ENCODE data around the gene BEND6. TPM values are rescaled to one million over a fixed set of nuclear protein-coding genes. Genes with fewer than 3 reads are reported as not detected.

The BEND6 gene
- polyA plus RNA-seq, 3 donors = 6.0 to 6.8 (median 6.0) TPM

GRCh38 chr6:56940463-56940862 lies 14.4 kb upstream of the BEND6 start:
- DNase-seq (ENCODE audit: low read depth in 3 of 3, low spot score in 2 of 3) = no peak

- DNase-seq (ENCODE audit: low read depth in 3 of 3, low spot score in 2 of 3) = no peak
Observed at GRCh38 chr6:56940977-56941376, 13.9 kb upstream of the BEND6 start.

GRCh38 chr6:56944661-56945060 lies 10.2 kb upstream of the BEND6 start:
- DNase-seq (ENCODE audit: low read depth in 3 of 3, low spot score in 2 of 3) = no peak

GRCh38 chr6:56946368-56946767 lies 8.5 kb upstream of the BEND6 start:
- DNase-seq (ENCODE audit: low read depth in 3 of 3, low spot score in 2 of 3) = no peak

GRCh38 chr6:56947924-56948323 lies 7.0 kb upstream of the BEND6 start:
- no peak for DNase-seq (ENCODE audit: low read depth in 3 of 3, low spot score in 2 of 3)

GRCh38 chr6:56949265-56949664 lies 5.6 kb upstream of the BEND6 start:
- DNase-seq (ENCODE audit: low read depth in 3 of 3, low spot score in 2 of 3) = no peak

GRCh38 chr6:56949925-56950495 lies 4.9 kb upstream of the BEND6 start:
- DNase-seq (ENCODE audit: low read depth in 3 of 3, low spot score in 2 of 3) = no peak

- DNase-seq (ENCODE audit: low read depth in 3 of 3, low spot score in 2 of 3) = no peak
Observed at GRCh38 chr6:56951049-56951831, 3.7 kb upstream of the BEND6 start.

GRCh38 chr6:56953597-56954402 lies 1.1 kb upstream of the BEND6 start:
- DNase-seq (ENCODE audit: low read depth in 3 of 3, low spot score in 2 of 3) = peak; percentile 15 to 27 (median 15)

- DNase-seq (ENCODE audit: low read depth in 3 of 3, low spot score in 2 of 3) = peak; percentile 41 to 59 (median 48)
Observed at GRCh38 chr6:56955171-56956155, 556 bp downstream of the BEND6 start.

- DNase-seq (ENCODE audit: low read depth in 3 of 3, low spot score in 2 of 3) = no peak
Observed at GRCh38 chr6:56956491-56956890, 1.6 kb downstream of the BEND6 start.

- no peak for DNase-seq (ENCODE audit: low read depth in 3 of 3, low spot score in 2 of 3)
Observed at GRCh38 chr6:56957856-56958255, 2.9 kb downstream of the BEND6 start.

GRCh38 chr6:56958481-56958880 lies 3.6 kb downstream of the BEND6 start:
- DNase-seq (ENCODE audit: low read depth in 3 of 3, low spot score in 2 of 3) = no peak

- no peak for DNase-seq (ENCODE audit: low read depth in 3 of 3, low spot score in 2 of 3)
Observed at GRCh38 chr6:56959094-56959493, 4.2 kb downstream of the BEND6 start.

- DNase-seq (ENCODE audit: low read depth in 3 of 3, low spot score in 2 of 3) = no peak
Observed at GRCh38 chr6:56959938-56960337, 5.0 kb downstream of the BEND6 start.

- DNase-seq (ENCODE audit: low read depth in 3 of 3, low spot score in 2 of 3) = no peak
Observed at GRCh38 chr6:56961151-56961550, 6.2 kb downstream of the BEND6 start.

GRCh38 chr6:56962441-56962840 lies 7.5 kb downstream of the BEND6 start:
- no peak for DNase-seq (ENCODE audit: low read depth in 3 of 3, low spot score in 2 of 3)

- DNase-seq (ENCODE audit: low read depth in 3 of 3, low spot score in 2 of 3) = no peak
Observed at GRCh38 chr6:56963043-56963442, 8.1 kb downstream of the BEND6 start.

GRCh38 chr6:56963793-56964192 lies 8.9 kb downstream of the BEND6 start:
- DNase-seq (ENCODE audit: low read depth in 3 of 3, low spot score in 2 of 3) = no peak

- DNase-seq (ENCODE audit: low read depth in 3 of 3, low spot score in 2 of 3) = no peak
Observed at GRCh38 chr6:56965126-56965525, 10.2 kb downstream of the BEND6 start.

All from right renal cortex interstitium (tissue), 3 donors.